Measurements from ENCODE around the gene TERF2IP.

- no peak for TF ChIP-seq CTCF (IDR thresholded peaks at IDR 0.05; ENCODE audit: poor library complexity, severe bottlenecking)
- TF ChIP-seq REST (IDR thresholded peaks at IDR 0.05; ENCODE audit: borderline replicate concordance): no peak
- TF ChIP-seq POLR2AphosphoS5 (IDR thresholded peaks at IDR 0.05): no peak
- no peak for TF ChIP-seq EP300 (conservative IDR thresholded peaks at IDR 0.05; ENCODE audit: poor library complexity, severe bottlenecking)
- no peak for TF ChIP-seq TAF1 (IDR thresholded peaks at IDR 0.05; ENCODE audit: low read depth)
- no peak for TF ChIP-seq RAD21 (conservative IDR thresholded peaks at IDR 0.05)
These were observed 14.7 kb upstream of the TERF2IP start for GRCh38 chr16:75632857-75633256.

Measured in neural cell (in vitro differentiated cells).